ENCODE data around the gene POPDC3. TPM values are rescaled to one million over a fixed set of nuclear protein-coding genes. Genes with fewer than 3 reads are reported as not detected.

POPDC3 gene
- total and polyA plus RNA-seq, 8 donors: 2.9 to 19.7 (median 6.7) TPM; not detected in 3

GRCh38 chr6:105121981-105122380 lies 57.8 kb downstream of the POPDC3 start:
- no peaks in the 10 kb centered on the region for H3K27me3 ChIP-seq
- TF ChIP-seq POLR2AphosphoS5 (IDR thresholded peaks at IDR 0.05): no peak
- TF ChIP-seq POLR2A (IDR thresholded peaks at IDR 0.05): no peak
- TF ChIP-seq EP300 (IDR thresholded peaks at IDR 0.05): no peak
- TF ChIP-seq CTCF (IDR thresholded peaks at IDR 0.05): no peak
- H3K9me3 ChIP-seq: no peaks in the 10 kb centered on the region
- H3K27ac ChIP-seq: no peak overlapping the region
- no peak for DNase-seq
- H3K4me1 ChIP-seq: no peaks in the 10 kb centered on the region
- no peak overlapping the region for H3K4me3 ChIP-seq
- 72 to 81% (median 74%) methylated on average over 3 of the region's 3 CpGs for WGBS, 5 donors
- intact Hi-C loops (cut with DNase I; ENCODE audit: low total_unique reads): no loop called here
- peaks cover 0 to 61% (median 19%) of the 10 kb centered on the region in 4 donors for H3K36me3 ChIP-seq

GRCh38 chr6:105120570-105120969 lies 59.2 kb downstream of the POPDC3 start:
- no peak overlapping the region for H3K4me3 ChIP-seq
- no peaks in the 10 kb centered on the region for H3K9me3 ChIP-seq
- H3K4me1 ChIP-seq: no peaks in the 10 kb centered on the region
- H3K27me3 ChIP-seq: no peaks in the 10 kb centered on the region
- peaks cover 0 to 62% (median 24%) of the 10 kb centered on the region in 4 donors for H3K36me3 ChIP-seq
- no peak for DNase-seq
- H3K27ac ChIP-seq: no peak overlapping the region
- no peak for TF ChIP-seq POLR2A (IDR thresholded peaks at IDR 0.05)
- no peak for TF ChIP-seq POLR2AphosphoS5 (IDR thresholded peaks at IDR 0.05)
- no peak for TF ChIP-seq CTCF (IDR thresholded peaks at IDR 0.05)
- no peak for TF ChIP-seq EP300 (IDR thresholded peaks at IDR 0.05)
- intact Hi-C loops (cut with DNase I; ENCODE audit: low total_unique reads): no loop called here
- WGBS, 5 donors: 77 to 89% (median 85%) methylated on average over 5 of the region's 5 CpGs

- TF ChIP-seq POLR2AphosphoS5 (IDR thresholded peaks at IDR 0.05) (no peak), POLR2A (IDR thresholded peaks at IDR 0.05) (no peak), EP300 (IDR thresholded peaks at IDR 0.05) (no peak), CTCF (IDR thresholded peaks at IDR 0.05) (no peak)
- H3K27me3 ChIP-seq: no peaks in the 10 kb centered on the region
- no peak overlapping the region for H3K4me3 ChIP-seq
- intact Hi-C loops (cut with DNase I; ENCODE audit: low total_unique reads): no loop called here
- H3K9me3 ChIP-seq: no peaks in the 10 kb centered on the region
- DNase-seq: no peak
- no peak overlapping the region for H3K27ac ChIP-seq
- WGBS, 5 donors: 67 to 79% (median 74%) methylated on average over 5 of the region's 5 CpGs
- peaks cover 0 to 43% (median 21%) of the 10 kb centered on the region in 4 donors for H3K36me3 ChIP-seq
- no peaks in the 10 kb centered on the region for H3K4me1 ChIP-seq
These were observed 63.7 kb downstream of the POPDC3 start for GRCh38 chr6:105116150-105116549.

GRCh38 chr6:105113422-105113821 lies 66.4 kb downstream of the POPDC3 start:
- Histone ChIP-seq H3K4me3 (no peak overlapping the region), H3K4me1 (peaks cover 0 to 3% (median 0%) of the 10 kb centered on the region in 4 donors), H3K36me3 (peaks cover 0 to 54% (median 27%) of the 10 kb centered on the region in 4 donors), H3K27ac (no peak overlapping the region), H3K9me3 (no peaks in the 10 kb centered on the region), H3K27me3 (no peaks in the 10 kb centered on the region)
- intact Hi-C loops (cut with DNase I; ENCODE audit: low total_unique reads): no loop called here
- DNase-seq: no peak
- TF ChIP-seq CTCF (IDR thresholded peaks at IDR 0.05): no peak
- TF ChIP-seq EP300 (IDR thresholded peaks at IDR 0.05): no peak
- 61 to 76% (median 71%) methylated on average over 6 of the region's 6 CpGs for WGBS, 5 donors

Data from stomach (tissue), 9 donors.